ENCODE results near the gene FAM181A.

Gene FAM181A

DNA sequence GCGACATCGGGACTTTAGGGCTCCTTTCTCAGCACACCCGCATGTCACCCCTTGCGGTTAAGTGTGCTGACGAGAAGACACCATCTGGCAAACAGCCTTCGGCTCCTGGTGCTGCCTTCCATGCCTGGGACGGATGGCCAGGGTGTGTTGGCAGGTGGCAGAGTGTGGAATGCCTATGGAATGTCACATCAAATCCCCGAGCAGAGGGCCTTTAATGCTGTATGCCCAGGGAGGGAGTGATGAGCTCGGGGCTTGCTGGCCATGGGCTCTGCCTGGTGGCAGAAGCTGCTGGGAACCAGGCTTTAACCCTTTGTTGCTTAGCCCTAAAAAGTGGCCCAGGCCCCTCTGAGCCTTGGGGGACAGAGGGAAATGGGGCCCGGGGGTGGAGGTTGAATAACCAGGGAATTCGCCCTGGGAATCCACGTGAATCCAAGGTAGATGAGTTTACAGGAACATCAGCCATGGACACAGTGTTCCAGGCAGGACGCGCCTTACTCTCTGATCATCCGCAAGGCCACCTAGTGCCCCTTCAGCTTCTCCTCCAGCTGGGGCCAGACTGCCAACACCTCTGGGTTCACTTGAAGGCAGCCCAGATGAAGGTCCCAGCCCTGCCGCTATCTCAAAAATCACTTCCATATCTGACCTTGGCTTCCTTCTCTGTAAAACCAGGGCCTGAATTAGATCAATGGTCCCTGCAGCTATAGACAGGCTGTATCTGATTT is 17.4 kb downstream of the FAM181A start:
- no peak for DNase-seq (ENCODE audit: extremely low read depth, low read depth)
- TF ChIP-seq, protein P1, sequence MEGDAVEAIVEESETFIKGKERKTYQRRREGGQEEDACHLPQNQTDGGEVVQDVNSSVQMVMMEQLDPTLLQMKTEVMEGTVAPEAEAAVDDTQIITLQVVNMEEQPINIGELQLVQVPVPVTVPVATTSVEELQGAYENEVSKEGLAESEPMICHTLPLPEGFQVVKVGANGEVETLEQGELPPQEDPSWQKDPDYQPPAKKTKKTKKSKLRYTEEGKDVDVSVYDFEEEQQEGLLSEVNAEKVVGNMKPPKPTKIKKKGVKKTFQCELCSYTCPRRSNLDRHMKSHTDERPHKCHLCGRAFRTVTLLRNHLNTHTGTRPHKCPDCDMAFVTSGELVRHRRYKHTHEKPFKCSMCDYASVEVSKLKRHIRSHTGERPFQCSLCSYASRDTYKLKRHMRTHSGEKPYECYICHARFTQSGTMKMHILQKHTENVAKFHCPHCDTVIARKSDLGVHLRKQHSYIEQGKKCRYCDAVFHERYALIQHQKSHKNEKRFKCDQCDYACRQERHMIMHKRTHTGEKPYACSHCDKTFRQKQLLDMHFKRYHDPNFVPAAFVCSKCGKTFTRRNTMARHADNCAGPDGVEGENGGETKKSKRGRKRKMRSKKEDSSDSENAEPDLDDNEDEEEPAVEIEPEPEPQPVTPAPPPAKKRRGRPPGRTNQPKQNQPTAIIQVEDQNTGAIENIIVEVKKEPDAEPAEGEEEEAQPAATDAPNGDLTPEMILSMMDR (IDR thresholded peaks at IDR 0.05; ENCODE audit: low read depth, low read length) = no peak

DNA sequence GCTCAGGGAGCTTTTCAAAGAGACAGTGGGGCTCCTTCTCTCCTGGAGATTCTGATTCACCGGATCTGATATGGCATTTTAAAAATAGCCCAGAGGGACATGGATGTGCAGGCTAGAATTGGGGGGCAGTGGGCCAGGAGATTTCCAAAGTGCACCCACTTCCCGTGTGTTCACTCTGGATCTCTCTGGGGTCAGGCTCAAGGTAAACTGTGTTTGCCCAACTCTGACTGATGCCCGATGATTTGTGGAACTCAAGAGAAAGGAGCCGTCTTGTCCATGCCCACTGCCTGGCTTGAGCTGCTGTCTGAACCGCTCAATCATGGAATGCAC is 17.9 kb downstream of the FAM181A start:
- no peak for DNase-seq (ENCODE audit: extremely low read depth, low read depth)
- TF ChIP-seq, protein P1 (IDR thresholded peaks at IDR 0.05; ENCODE audit: low read depth, low read length) = no peak

DNA sequence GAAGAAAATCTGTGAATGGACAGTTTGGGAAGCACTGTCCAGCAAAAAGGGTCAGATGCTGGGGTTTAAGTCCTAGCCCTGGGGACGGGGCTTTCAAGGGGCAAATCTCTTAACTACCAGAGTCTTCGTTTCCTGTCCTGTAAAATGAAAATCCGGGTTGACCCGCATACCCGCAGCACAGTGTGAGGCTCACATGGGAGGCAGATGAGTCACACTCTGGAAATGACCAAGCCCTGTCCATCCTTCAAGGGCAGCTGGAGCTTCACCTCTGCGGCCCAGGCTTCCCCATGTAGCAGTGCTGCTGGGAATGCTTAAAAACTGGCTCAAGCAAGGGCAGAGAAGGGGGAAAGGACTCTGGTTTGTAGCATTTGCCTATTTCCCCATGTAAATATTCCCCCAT is 19.0 kb downstream of the FAM181A start:
- DNase-seq (ENCODE audit: extremely low read depth, low read depth) = no peak
- TF ChIP-seq, protein P1 (IDR thresholded peaks at IDR 0.05; ENCODE audit: low read depth, low read length) = no peak

DNA sequence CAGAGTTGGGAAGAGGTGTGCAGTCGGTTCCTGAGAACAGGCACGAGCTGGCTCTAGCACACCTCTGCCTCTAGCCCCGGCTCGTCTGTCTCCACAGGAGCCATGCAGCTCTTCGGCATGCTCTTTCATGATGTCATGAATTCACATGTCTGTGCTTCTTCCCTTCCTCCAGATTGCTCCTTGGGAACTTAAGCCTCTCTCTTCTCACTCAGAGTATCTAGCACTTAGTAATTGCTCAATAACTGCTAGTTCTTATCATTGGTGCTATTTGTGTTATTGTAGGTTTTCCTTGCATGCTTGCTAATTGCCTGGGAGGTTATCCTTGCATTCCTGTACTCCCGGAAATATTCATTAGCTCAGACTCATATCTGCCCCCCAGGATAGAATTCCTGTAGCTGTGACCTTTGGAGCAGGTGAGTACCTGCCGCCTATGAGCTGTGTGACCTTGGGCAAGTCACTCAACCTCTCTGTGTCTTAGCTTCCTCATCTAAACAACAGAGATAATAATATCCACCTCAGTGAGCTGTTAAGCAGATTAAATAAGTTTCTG is 19.5 kb downstream of the FAM181A start:
- TF ChIP-seq, protein P1 (IDR thresholded peaks at IDR 0.05; ENCODE audit: low read depth, low read length) = no peak
- no peak for DNase-seq (ENCODE audit: extremely low read depth, low read depth)

DNA sequence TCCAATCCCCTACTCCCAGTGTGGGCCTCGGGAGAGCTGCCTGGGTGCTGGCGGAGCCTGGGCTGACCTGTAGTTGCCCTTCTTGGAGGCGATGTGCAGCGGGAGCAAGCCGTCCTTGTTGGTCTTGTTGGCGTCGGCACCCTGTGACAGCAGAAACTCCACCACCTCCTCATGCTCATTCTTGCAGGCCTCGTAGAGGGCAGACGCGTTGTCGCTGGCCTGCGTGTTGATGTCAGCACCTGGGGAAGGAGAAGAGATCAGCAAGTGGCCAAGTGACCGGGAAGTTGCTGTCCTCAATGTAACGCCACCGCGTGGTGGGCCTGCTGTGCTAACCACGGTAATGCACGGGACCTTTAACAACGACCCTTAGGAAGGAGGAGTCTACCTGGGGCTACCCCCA is 20.1 kb downstream of the FAM181A start:
- no peak for DNase-seq (ENCODE audit: extremely low read depth, low read depth)
- TF ChIP-seq, protein P1 (IDR thresholded peaks at IDR 0.05; ENCODE audit: low read depth, low read length) = no peak

DNA sequence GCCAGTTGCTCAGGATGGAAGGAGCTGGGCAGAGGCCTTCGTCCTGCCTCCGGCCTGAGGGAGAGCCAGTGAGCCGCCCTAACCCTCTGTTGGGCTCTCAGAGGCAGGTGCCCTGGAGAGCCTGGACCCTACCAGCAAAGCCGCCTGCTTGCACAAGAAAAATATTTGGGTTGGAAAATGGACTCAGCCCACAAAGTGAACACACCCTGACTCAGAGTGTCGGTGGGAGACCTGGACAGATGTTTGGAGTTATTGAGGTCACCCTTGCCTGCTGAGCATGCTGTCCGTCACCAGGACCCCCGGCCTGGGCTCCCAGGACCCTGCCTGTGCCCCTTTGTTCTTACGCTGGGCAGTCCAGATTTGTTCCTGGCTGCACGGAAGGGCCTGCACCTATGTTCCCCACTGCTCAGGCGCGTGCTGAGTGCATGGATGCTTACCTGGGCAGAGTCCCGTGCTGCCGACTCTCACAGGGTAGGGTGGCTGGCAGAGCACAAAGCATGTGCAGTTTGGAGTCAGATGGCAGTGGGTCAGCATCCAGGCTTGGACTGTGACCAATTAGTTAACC is 22.4 kb downstream of the FAM181A start:
- TF ChIP-seq, protein P1 (IDR thresholded peaks at IDR 0.05; ENCODE audit: low read depth, low read length) = no peak
- no peak for DNase-seq (ENCODE audit: extremely low read depth, low read depth)

DNA sequence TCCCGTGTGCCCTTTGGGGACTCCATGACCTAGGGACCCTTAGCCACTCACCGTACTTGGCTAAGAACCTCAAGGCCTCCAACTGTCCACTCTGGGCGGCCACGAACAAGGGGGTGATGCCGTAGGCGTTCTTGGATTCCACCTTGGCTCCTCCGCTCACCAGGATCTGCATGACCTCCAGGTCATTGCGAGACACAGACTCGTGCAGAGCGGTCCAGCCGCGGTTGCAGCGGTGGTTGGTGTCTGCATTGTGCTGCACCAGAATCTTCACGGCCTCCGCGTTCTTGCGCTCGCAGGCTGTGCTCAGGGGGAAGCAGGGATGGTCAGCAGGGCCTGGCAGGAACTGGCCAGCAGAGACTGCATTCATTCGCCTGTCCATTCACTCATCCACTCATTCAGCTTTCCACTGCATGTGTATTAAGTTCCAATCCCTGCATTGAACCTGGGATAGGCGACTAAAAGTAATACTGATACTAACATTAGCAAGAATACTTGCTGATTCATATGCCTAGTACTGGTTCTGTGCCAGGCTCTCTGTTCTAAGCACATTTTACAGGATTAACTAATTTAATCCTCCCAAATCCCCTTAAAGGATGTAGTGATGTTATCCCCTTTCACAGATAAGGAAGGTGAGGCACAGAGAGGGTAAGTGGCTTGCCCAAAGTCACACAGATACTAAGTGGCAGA is 23.9 kb downstream of the FAM181A start:
- TF ChIP-seq, protein P1 (IDR thresholded peaks at IDR 0.05; ENCODE audit: low read depth, low read length) = no peak
- DNase-seq (ENCODE audit: extremely low read depth, low read depth) = no peak
